IPS-20b (cell line): ENCODE measurements around the gene CENPT.

ENCODE experiments used
- H3K27ac ChIP-seq: one replicate; pipeline ENCODE4 v1.5.1; 2013; ENCODE audit warnings: low read length
- H3K27me3 ChIP-seq: 2 replicates; pipeline ENCODE4 v1.6.1; 2013; ENCODE audit warnings: mild to moderate bottlenecking, low read length, inconsistent platforms; ENCODE audit not compliant: insufficient read depth
- H3K36me3 ChIP-seq: 2 replicates; pipeline ENCODE4 v1.6.1; 2013; ENCODE audit warnings: low read depth, mild to moderate bottlenecking, inconsistent platforms, low read length, moderate library complexity; ENCODE audit not compliant: insufficient read depth
- H3K4me1 ChIP-seq: 2 replicates; pipeline ENCODE4 v1.6.1; 2013; ENCODE audit warnings: mild to moderate bottlenecking, control low read depth, inconsistent platforms, low read length, moderate library complexity; ENCODE audit not compliant: insufficient read depth
- H3K4me3 ChIP-seq: 2 replicates; pipeline ENCODE4 v1.5.1; 2013; ENCODE audit warnings: mild to moderate bottlenecking, low read length, inconsistent platforms
- H3K9ac ChIP-seq: 2 replicates; pipeline ENCODE4 v1.6.1; 2013; ENCODE audit warnings: low read depth, mild to moderate bottlenecking, inconsistent platforms, low read length, moderate library complexity
- H3K9me3 ChIP-seq: 2 replicates; pipeline ENCODE4 v1.6.1; 2013; ENCODE audit warnings: mild to moderate bottlenecking, low read depth, low read length, inconsistent platforms; ENCODE audit not compliant: insufficient read depth

Gene CENPT

DNA sequence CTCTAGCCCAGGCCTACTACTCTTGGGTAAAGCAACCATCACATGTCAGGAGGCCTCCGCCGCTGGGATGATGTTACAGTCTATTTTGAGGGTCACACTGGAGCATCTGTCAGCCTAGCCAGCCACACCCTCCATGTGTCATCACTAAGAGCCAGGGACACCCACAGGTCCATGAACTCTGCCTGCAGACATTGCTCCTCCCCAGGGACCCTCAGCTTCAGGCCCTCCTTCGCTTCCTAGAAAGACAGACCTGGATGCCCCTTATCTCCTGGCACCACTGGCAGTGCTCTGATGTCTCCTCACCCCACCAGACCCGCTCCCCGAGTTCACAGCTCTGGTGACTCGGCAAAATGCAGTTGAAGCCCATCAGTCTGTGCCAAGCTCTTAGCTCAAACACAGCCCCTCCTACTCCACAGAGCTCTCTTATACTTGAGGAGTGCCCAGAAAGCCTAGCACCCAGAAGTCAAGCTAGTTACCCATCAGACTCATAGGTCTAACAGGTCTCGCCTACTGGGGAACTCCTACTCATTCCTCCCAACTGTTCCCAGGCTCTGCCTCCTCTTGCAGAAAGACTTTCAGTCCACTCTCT lies 47.1 kb downstream of the CENPT start:
- Histone ChIP-seq H3K9me3 (no peaks in the 10 kb centered on the region), H3K27ac (no peak overlapping the region), H3K9ac (no peak overlapping the region), H3K4me3 (no peak overlapping the region), H3K36me3 (peaks cover 35% of the 10 kb centered on the region), H3K4me1 (no peaks in the 10 kb centered on the region), H3K27me3 (no peaks in the 10 kb centered on the region)

DNA sequence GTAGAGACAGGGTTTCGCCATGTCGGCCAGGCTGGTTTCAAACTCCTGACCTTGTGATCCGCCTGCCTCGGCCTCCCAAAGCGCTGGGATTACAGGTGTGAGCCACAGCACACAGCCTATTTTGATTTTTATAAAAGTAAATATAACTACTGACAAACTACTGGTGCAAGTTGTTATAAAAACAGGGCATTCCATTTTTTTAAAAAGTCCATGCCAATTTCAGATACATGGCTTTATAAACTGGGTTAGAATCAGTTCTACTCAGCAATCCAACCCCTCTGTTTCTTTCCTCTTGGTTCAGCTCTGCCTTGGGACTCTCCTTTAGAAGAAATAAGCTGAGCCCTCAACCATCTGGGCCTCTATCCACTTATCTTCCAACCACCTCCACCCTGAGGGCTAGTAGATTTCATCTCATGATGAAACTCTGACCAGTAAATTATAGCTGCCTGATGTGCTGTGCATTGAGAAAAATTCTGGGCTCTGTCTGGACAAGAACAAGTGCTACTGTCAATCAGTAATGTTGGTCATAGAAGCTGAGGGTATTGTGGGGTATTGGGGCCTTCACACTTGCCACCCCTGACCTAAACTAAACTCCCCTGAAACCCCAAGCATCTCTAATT lies 51.3 kb downstream of the CENPT start:
- peaks cover 11% of the 10 kb centered on the region for H3K36me3 ChIP-seq
- H3K9ac ChIP-seq = no peak overlapping the region
- no peaks in the 10 kb centered on the region for H3K9me3 ChIP-seq
- H3K4me3 ChIP-seq = no peak overlapping the region
- H3K4me1 ChIP-seq = no peaks in the 10 kb centered on the region
- H3K27ac ChIP-seq = no peak overlapping the region
- H3K27me3 ChIP-seq = no peaks in the 10 kb centered on the region

GRCh38 chr16:67790071-67790470 lies 57.4 kb downstream of the CENPT start:
- Histone ChIP-seq H3K4me3 (no peak overlapping the region), H3K4me1 (no peaks in the 10 kb centered on the region), H3K9ac (no peak overlapping the region), H3K27ac (no peak overlapping the region), H3K9me3 (no peaks in the 10 kb centered on the region), H3K27me3 (no peaks in the 10 kb centered on the region), H3K36me3 (no peaks in the 10 kb centered on the region)

DNA sequence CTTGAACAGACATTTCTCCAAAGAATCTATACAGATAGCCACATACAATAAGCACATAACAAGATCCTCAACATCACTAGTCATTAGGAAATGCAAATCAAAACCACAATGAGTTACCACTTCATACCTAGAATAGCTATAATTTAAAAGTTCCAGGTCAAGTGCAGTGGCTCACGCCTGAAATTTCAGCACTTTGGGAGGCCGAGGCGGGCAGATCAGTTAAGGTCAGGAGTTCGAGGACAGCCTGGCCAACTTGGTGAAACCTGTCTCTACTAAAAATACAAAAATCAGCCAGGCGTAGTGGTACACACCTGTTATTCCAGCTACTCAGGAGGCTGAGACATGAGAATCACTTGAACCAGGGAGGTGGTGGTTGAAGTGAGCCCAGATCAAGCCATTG lies 61.0 kb downstream of the CENPT start:
- Histone ChIP-seq H3K36me3 (no peaks in the 10 kb centered on the region), H3K4me1 (no peaks in the 10 kb centered on the region), H3K9ac (no peak overlapping the region), H3K4me3 (no peak overlapping the region), H3K27ac (no peak overlapping the region), H3K9me3 (no peaks in the 10 kb centered on the region), H3K27me3 (no peaks in the 10 kb centered on the region)

DNA sequence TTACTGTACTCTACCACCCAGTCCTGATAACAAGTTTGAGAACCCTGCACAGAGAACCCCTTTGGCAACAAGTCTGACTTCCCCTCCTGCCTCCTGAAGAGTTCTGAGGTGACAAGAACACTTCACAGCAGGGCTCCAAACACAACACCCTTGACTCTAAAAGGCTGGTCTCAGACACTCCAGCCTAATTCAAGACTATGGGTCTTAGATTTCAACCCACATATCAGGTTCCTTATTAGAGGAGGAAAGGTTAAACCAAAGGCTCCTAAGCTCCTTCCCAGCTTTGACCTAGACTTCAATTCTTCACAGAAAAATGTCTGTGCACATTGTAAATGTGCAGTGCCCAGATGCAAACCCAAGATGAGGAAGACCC lies 64.2 kb downstream of the CENPT start:
- Histone ChIP-seq H3K4me1 (no peaks in the 10 kb centered on the region), H3K4me3 (no peak overlapping the region), H3K9ac (no peak overlapping the region), H3K36me3 (no peaks in the 10 kb centered on the region), H3K27me3 (no peaks in the 10 kb centered on the region), H3K27ac (no peak overlapping the region), H3K9me3 (no peaks in the 10 kb centered on the region)

GRCh38 chr16:67782567-67783352 lies 64.7 kb downstream of the CENPT start:
- Histone ChIP-seq H3K9ac (no peak overlapping the region), H3K27ac (no peak overlapping the region), H3K4me1 (no peaks in the 10 kb centered on the region), H3K36me3 (no peaks in the 10 kb centered on the region), H3K9me3 (no peaks in the 10 kb centered on the region), H3K27me3 (no peaks in the 10 kb centered on the region), H3K4me3 (no peak overlapping the region)

DNA sequence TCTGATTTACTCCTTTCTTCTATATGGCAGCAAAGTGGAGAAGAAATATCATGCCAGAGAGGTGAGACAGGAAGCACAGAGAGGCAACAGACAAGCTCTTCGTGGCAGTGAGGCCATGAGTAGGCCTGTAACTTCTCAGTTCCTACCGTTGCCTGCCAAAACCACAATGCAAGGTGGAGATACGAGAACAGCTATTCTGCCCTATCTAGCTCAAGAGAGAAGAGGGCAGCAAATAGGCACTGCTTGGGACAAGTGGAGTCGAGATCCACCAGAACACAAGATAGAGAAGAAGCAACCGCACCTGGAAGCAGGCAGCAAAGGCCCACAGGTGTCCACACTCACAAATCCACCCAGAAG lies 66.0 kb downstream of the CENPT start:
- no peaks in the 10 kb centered on the region for H3K36me3 ChIP-seq
- H3K27ac ChIP-seq = no peak overlapping the region
- H3K27me3 ChIP-seq = no peaks in the 10 kb centered on the region
- H3K9me3 ChIP-seq = no peaks in the 10 kb centered on the region
- H3K4me3 ChIP-seq = no peak overlapping the region
- no peak overlapping the region for H3K9ac ChIP-seq
- H3K4me1 ChIP-seq = no peaks in the 10 kb centered on the region

- no peak overlapping the region for H3K27ac ChIP-seq
Observed at GRCh38 chr16:67780847-67781564, 66.5 kb downstream of the CENPT start.

DNA sequence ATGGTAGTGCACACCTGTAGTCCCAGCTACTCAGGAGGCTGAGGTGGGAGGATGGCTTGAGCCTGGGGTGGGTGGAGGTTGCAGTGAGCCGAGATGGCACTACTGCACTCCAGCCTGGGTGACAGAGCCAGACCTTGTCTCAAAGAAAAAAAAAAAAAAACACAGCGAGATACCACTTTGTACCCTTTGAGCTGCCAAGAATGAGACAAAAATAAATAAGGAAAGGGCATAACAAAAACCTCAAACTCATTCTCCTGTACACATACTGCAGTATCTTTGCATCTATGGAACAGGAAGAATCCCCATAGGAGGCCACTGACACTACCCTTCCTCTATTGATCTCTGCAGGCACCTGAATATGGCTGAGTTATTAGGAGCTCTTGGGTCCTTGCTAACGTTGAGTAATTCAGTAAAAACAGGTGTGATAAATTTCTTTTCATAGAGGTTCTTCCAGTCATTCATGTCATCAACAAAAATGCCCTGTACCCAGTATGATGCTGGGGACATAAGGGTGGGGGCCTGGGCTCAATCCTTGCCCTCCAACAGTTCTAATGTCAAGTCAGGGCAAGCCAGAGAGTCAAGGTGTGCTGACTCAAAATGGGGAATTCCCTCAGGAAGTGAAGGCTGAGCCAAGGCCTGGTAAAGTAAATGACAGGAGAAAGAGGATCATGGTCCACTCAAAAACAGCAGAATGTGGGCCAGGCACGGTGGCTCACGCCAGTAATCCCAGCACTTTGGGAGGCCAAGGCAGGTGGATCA lies 68.1 kb downstream of the CENPT start:
- Histone ChIP-seq H3K36me3 (no peaks in the 10 kb centered on the region), H3K27ac (no peak overlapping the region), H3K9ac (no peak overlapping the region), H3K9me3 (no peaks in the 10 kb centered on the region), H3K27me3 (no peaks in the 10 kb centered on the region), H3K4me3 (no peak overlapping the region), H3K4me1 (no peaks in the 10 kb centered on the region)

More at GRCh38 chr16:67780847-67781564, 66.5 kb downstream of the CENPT start:
- Histone ChIP-seq H3K4me3 (no peak overlapping the region), H3K4me1 (no peaks in the 10 kb centered on the region), H3K9me3 (no peaks in the 10 kb centered on the region), H3K9ac (no peak overlapping the region), H3K27me3 (no peaks in the 10 kb centered on the region), H3K36me3 (no peaks in the 10 kb centered on the region)
